Kidney (tissue), 14 donors: ENCODE measurements around the gene DSG2. TPM values are rescaled to one million over a fixed set of nuclear protein-coding genes. Genes with fewer than 3 reads are reported as not detected.

Experiments
- DNase-seq, 5 donors: peaks; one replicate each; pipeline ENCODE4 v3.0.0-alpha.2; 2013 to 2020
- FAIRE-seq: peaks from 2 replicates; lab custom pipeline; 2012; peaks lifted over from hg19 to GRCh38; lab: Jason Lieb, UNC
- H3K27ac ChIP-seq, 2 donors: one replicate each; pipeline ENCODE4 v1.7.0; 2013; ENCODE audit warnings: low read depth in 2 of 2, low read length in 2 of 2, inconsistent platforms in 1 of 2
- H3K27me3 ChIP-seq: one replicate; pipeline ENCODE4 v1.7.1; 2013; ENCODE audit warnings: low read length, inconsistent platforms; ENCODE audit not compliant: control insufficient read depth, insufficient read depth
- H3K36me3 ChIP-seq, 3 donors: one replicate each; pipeline versions ENCODE4 v1.7.0 to v1.7.1; 2013; ENCODE audit warnings: low read length in 3 of 3, control low read depth in 1 of 3, inconsistent platforms in 1 of 3; ENCODE audit not compliant: insufficient read depth in 3 of 3, control insufficient read depth in 2 of 3
- H3K4me1 ChIP-seq, 3 donors: one replicate each; pipeline versions ENCODE4 v1.7.0 to v1.7.1; 2013; ENCODE audit warnings: low read length in 3 of 3, inconsistent platforms in 1 of 3, low read depth in 1 of 3; ENCODE audit not compliant: control insufficient read depth in 2 of 3, insufficient read depth in 2 of 3
- H3K4me3 ChIP-seq, 3 donors: one replicate each; pipeline versions ENCODE4 v1.7.0 to v1.8.1; 2013; ENCODE audit warnings: low read length in 3 of 3, control low read depth in 1 of 3, inconsistent platforms in 1 of 3
- H3K9ac ChIP-seq, 3 donors: one replicate each; pipeline versions ENCODE4 v1.7.0 to v1.7.1; 2013; ENCODE audit warnings: low read length in 3 of 3, control low read depth in 1 of 3, inconsistent platforms in 1 of 3
- H3K9me3 ChIP-seq, 3 donors: one replicate each; pipeline versions ENCODE4 v1.7.0 to v1.7.1; 2013; ENCODE audit warnings: low read length in 3 of 3, control low read depth in 1 of 3, inconsistent platforms in 1 of 3; ENCODE audit not compliant: control insufficient read depth in 2 of 3, insufficient read depth in 1 of 3
- intact Hi-C: fragments of 100-400 bp; cut with DNase I; formaldehyde crosslinking; loops from one replicate; pipeline ENCODE4 v1.11.1; 2022
- polyA plus RNA-seq: library from polyadenylated mRNA; stranded (reverse); fragments of 350-450 nt; fragmentation: Illumina TruSeq; extraction: RNeasy Lipid Tissue Mini Kit (QIAGEN cat#74804); gene quantifications from one replicate; pipeline ENCODE4 v1.2.3, GENCODE V29; 2014; ENCODE audit warnings: low read depth, low replicate concordance; ENCODE audit not compliant: insufficient read depth
- total RNA-seq: library from RNA; stranded (reverse); fragmentation: NEBNext Ultra II Directional; extraction: Animal tissue kit (Norgen Biotek cat#: 25700); gene quantifications from one replicate; pipeline ENCODE4 v1.2.1, GENCODE V29; 2021
- TF ChIP-seq, protein P1 (sequence below): IDR thresholded peaks from 3 replicates; pipeline ENCODE4 v1.5.1; 2012; ENCODE audit warnings: mild to moderate bottlenecking, moderate library complexity, borderline replicate concordance; ENCODE audit not compliant: insufficient read depth; ENCODE audit errors: extremely low read depth
- donor health status: control.
- donor health status: control.
- donor health status: control.
- donor health status: control.
- donor health status: control.
- donor health status: DM: yes; HTN: yes; CAD: no.
- donor health status: Normal renal cell carcinoma (clear cell type).

DSG2 gene
- total and polyA plus RNA-seq, 2 donors from 2014 or later: 20.5 to 63.0 TPM

GRCh38 chr18:31454066-31454708, 43.8 kb upstream of the DSG2 start:
- Histone ChIP-seq H3K9ac (no peak overlapping the region), H3K9me3 (no peaks in the 10 kb centered on the region), H3K4me3 (no peak overlapping the region), H3K27ac (no peak overlapping the region), H3K27me3 (no peaks in the 10 kb centered on the region), H3K36me3 (no peaks in the 10 kb centered on the region), H3K4me1 (no peaks in the 10 kb centered on the region)
- no peak for DNase-seq
- intact Hi-C loops: no loop called here
- no peak for FAIRE-seq
- TF ChIP-seq, protein P1, sequence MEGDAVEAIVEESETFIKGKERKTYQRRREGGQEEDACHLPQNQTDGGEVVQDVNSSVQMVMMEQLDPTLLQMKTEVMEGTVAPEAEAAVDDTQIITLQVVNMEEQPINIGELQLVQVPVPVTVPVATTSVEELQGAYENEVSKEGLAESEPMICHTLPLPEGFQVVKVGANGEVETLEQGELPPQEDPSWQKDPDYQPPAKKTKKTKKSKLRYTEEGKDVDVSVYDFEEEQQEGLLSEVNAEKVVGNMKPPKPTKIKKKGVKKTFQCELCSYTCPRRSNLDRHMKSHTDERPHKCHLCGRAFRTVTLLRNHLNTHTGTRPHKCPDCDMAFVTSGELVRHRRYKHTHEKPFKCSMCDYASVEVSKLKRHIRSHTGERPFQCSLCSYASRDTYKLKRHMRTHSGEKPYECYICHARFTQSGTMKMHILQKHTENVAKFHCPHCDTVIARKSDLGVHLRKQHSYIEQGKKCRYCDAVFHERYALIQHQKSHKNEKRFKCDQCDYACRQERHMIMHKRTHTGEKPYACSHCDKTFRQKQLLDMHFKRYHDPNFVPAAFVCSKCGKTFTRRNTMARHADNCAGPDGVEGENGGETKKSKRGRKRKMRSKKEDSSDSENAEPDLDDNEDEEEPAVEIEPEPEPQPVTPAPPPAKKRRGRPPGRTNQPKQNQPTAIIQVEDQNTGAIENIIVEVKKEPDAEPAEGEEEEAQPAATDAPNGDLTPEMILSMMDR: no peak

- Histone ChIP-seq H3K9me3 (no peaks in the 10 kb centered on the region), H3K4me1 (no peaks in the 10 kb centered on the region), H3K4me3 (no peak overlapping the region), H3K36me3 (no peaks in the 10 kb centered on the region), H3K27ac (no peak overlapping the region), H3K9ac (no peak overlapping the region), H3K27me3 (no peaks in the 10 kb centered on the region)
- FAIRE-seq: no peak
- TF ChIP-seq, protein P1: no peak
- no peak for DNase-seq
- intact Hi-C loops: no loop called here
Measured at GRCh38 chr18:31469629-31470028, 28.3 kb upstream of the DSG2 start.

DNA sequence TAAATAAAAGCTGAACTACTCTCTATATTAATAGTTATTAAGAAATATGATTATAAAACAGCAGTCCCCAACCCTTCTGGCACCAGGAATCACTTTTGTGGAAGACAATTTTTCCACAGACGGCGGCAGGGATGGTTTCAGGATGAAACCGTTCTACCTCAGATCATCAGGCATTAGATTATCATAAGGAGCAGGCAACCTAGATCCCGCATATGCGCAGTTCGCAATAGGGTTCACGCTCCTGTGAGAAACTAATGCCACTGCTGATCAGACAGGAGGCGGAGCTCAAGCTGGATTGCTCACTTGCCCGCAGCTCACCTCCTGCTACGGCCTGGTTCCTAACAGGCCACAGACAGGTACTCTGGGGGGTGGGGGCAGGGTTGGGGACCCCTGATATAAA, 19.3 kb upstream of the DSG2 start:
- intact Hi-C loops: no loop called here
- Histone ChIP-seq H3K27ac (no peak overlapping the region), H3K4me1 (no peaks in the 10 kb centered on the region), H3K4me3 (no peak overlapping the region), H3K9ac (no peak overlapping the region), H3K9me3 (no peaks in the 10 kb centered on the region), H3K36me3 (no peaks in the 10 kb centered on the region), H3K27me3 (no peaks in the 10 kb centered on the region)
- TF ChIP-seq, protein P1: no peak
- DNase-seq: no peak
- FAIRE-seq: no peak

- no peaks in the 10 kb centered on the region for H3K36me3 ChIP-seq
- H3K9ac ChIP-seq: no peak overlapping the region
- DNase-seq (no peak), FAIRE-seq (no peak)
- H3K27ac ChIP-seq: no peak overlapping the region
- intact Hi-C loops: no loop called here
- H3K27me3 ChIP-seq: no peaks in the 10 kb centered on the region
- H3K4me1 ChIP-seq: no peaks in the 10 kb centered on the region
- no peak overlapping the region for H3K4me3 ChIP-seq
- H3K9me3 ChIP-seq: no peaks in the 10 kb centered on the region
- TF ChIP-seq, protein P1: no peak
Measured at GRCh38 chr18:31482051-31482450, 15.9 kb upstream of the DSG2 start.
